Tongue (tissue), 3 donors: ENCODE measurements around the gene MUC12. TPM values are rescaled to one million over a fixed set of nuclear protein-coding genes. Genes with fewer than 3 reads are reported as not detected.
A peak's percentile ranks its signal among the peaks of the same experiment; 100 is the strongest.
"Not testable (repeated sequence)": the region's sequence is repeated elsewhere in the genome, so short reads cannot be mapped to it uniquely, and the experiment has no call there.

Experiments
- DNase-seq: peaks from one replicate; pipeline ENCODE4 v3.0.0-alpha.2; 2015
- small RNA-seq: library from RNA; depleted of rRNA; stranded (forward); fragments of <200 nt; gene quantifications from one replicate; pipeline ENCODE3, GENCODE V24; 2014; ENCODE audit warnings: low replicate concordance
- total RNA-seq: library from RNA; depleted of rRNA; stranded (reverse); fragments of >200 nt; gene quantifications from one replicate; pipeline ENCODE4 v1.2.3, GENCODE V29; 2014

Gene MUC12
- total RNA-seq, 1 donor from 2014 or later = not detected

- DNase-seq = not testable (repeated sequence)
Observed at GRCh38 chr7:101064176-101064550, 94.8 kb downstream of the MUC12 start.

GRCh38 chr7:101065162-101065561, 95.8 kb downstream of the MUC12 start:
- not testable (repeated sequence) for DNase-seq

- peak; percentile 44 for DNase-seq
Observed at GRCh38 chr7:101066141-101066832, 96.9 kb downstream of the MUC12 start.

- no peak for DNase-seq
Observed at GRCh38 chr7:101066833-101067177, 97.4 kb downstream of the MUC12 start.

GRCh38 chr7:101068401-101068800, 99.0 kb downstream of the MUC12 start:
- no peak for DNase-seq

Small RNAs within 50 kb of the gene (small RNA-seq; reads per million reads assigned to genes)
- not detected for gene RPS29P15

Other genes with a start within 250 kb of the MUC12 start
- not detected for gene EPO, start 249.1 kb upstream of the MUC12 start, total RNA-seq
- gene ZAN, start 236.0 kb upstream of the MUC12 start, total RNA-seq = not detected
- 49.1 TPM for gene EPHB4, start 142.0 kb upstream of the MUC12 start, total RNA-seq
- 14.2 TPM for gene SLC12A9, start 116.9 kb upstream of the MUC12 start, total RNA-seq
- 38.6 TPM for gene TRIP6, start 102.2 kb upstream of the MUC12 start, total RNA-seq
- gene SRRT, start 94.5 kb upstream of the MUC12 start, total RNA-seq = 54.8 TPM
- gene UFSP1, start 79.8 kb upstream of the MUC12 start, total RNA-seq = 2.7 TPM
- 112 TPM for gene ACHE, start 73.7 kb upstream of the MUC12 start, total RNA-seq
- not detected for gene MUC3A, start 20.0 kb upstream of the MUC12 start, total RNA-seq
- not detected for gene MUC17, start 50.5 kb downstream of the MUC12 start, total RNA-seq
- 11.9 TPM for gene TRIM56, start 115.9 kb downstream of the MUC12 start, total RNA-seq
- gene SERPINE1, start 157.5 kb downstream of the MUC12 start, total RNA-seq = 5.4 TPM
- 23.6 TPM for gene AP1S1, start 184.9 kb downstream of the MUC12 start, total RNA-seq
- not detected for gene VGF, start 196.0 kb downstream of the MUC12 start, total RNA-seq
- not detected for gene NAT16, start 210.7 kb downstream of the MUC12 start, total RNA-seq
- not detected for gene MOGAT3, start 231.5 kb downstream of the MUC12 start, total RNA-seq
- 32.1 TPM for gene PLOD3, start 248.0 kb downstream of the MUC12 start, total RNA-seq
- 38.2 TPM for gene ZNHIT1, start 248.6 kb downstream of the MUC12 start, total RNA-seq